Measurements from ENCODE around the gene SCPEP1.
"Not testable (repeated sequence)": the region's sequence is repeated elsewhere in the genome, so short reads cannot be mapped to it uniquely, and the experiment has no call there.

The SCPEP1 gene

DNA sequence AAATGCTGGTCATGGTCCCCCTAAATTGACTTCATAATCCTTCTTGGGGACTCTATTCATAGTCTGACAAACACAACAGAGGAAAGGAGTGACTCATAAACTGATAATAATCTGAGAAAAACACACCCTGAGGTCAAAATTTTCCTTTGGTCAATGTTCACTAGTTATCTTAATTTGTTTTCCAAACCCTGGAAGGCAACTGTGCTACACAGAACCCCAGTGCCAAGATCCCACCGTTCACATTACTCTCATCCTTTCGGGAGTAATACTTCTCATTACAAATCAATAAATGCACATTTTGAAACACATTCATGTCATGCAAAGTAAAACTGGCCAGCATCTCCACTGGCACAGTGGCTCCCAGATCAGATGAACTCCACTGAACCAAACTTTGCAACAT, 40.2 kb upstream of the SCPEP1 start:
- no peak overlapping the region for H3K4me3 ChIP-seq (ENCODE audit: insufficient read depth, low read depth, low read length, poor library complexity, severe bottlenecking)
- no peak for DNase-seq
- no peak overlapping the region for H3K27ac ChIP-seq (ENCODE audit: insufficient read depth, low read length, poor library complexity, severe bottlenecking)
- H3K4me1 ChIP-seq (ENCODE audit: control insufficient read depth, insufficient read depth, low read length, poor library complexity, severe bottlenecking), result no peaks in the 10 kb centered on the region
- H3K27me3 ChIP-seq (replicated peaks; ENCODE audit: control insufficient read depth, insufficient read depth, low read length, poor library complexity, severe bottlenecking), result no peaks in the 10 kb centered on the region
- H3K9me3 ChIP-seq (ENCODE audit: control insufficient read depth, low read length), result no peaks in the 10 kb centered on the region
- peaks cover 31% of the 10 kb centered on the region for H3K36me3 ChIP-seq (ENCODE audit: control insufficient read depth, insufficient read depth, low read length)

DNA sequence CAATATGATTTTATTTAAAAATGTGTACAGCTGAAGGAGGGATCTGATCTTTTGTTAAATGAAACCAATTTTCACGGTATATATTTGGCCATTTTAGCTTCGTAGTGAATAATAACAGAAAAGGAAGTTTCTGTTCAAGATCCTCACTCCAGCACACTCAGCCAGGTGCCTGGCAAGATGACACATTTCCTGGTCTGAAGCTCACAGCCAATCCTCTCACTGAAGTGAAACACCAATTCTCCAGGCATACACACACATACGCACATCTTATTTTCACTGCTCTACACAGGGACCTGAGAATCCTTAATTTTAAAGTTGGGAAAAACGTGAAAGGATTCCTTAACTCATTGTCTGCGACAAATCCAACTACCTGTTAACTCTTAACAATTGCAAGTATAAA, 39.7 kb upstream of the SCPEP1 start:
- peaks cover 35% of the 10 kb centered on the region for H3K36me3 ChIP-seq (ENCODE audit: control insufficient read depth, insufficient read depth, low read length)
- not testable (repeated sequence) for H3K27ac ChIP-seq (ENCODE audit: insufficient read depth, low read length, poor library complexity, severe bottlenecking); H3K4me1 ChIP-seq (ENCODE audit: control insufficient read depth, insufficient read depth, low read length, poor library complexity, severe bottlenecking); H3K27me3 ChIP-seq (replicated peaks; ENCODE audit: control insufficient read depth, insufficient read depth, low read length, poor library complexity, severe bottlenecking); H3K4me3 ChIP-seq (ENCODE audit: insufficient read depth, low read depth, low read length, poor library complexity, severe bottlenecking); H3K9me3 ChIP-seq (ENCODE audit: control insufficient read depth, low read length); DNase-seq

DNA sequence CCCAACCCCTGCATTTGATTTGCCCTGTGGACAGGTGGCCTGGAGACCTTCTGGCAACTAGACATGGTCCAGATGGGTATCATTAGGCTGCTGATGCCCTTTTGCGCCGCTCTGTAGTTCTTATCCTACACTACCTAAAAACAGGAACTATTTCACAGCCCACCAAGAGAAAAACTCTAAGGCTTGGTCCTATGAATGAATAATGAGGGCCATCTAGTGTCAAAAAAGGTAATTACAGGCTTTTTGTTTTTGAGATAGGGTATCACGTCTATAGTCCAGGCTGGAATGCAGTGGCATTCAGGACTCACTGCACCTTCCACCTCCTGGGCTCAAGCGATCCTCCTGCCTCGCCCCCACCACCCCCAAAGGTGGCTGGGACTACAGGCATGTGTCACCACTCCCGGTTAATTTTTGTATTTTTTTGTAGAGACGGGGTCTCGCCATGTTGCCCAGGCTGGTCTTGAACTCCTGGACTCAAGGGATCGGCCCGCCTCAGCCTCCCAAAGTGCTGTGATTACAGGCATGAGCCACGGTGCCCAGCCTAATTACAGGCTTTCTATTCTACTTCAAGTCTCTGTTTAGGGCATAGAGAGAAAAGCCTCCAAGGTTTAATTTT, 38.0 kb upstream of the SCPEP1 start:
- Histone ChIP-seq H3K27ac (ENCODE audit: insufficient read depth, low read length, poor library complexity, severe bottlenecking) (no peak overlapping the region), H3K36me3 (ENCODE audit: control insufficient read depth, insufficient read depth, low read length) (peaks cover 52% of the 10 kb centered on the region)
- no peak for DNase-seq

DNA sequence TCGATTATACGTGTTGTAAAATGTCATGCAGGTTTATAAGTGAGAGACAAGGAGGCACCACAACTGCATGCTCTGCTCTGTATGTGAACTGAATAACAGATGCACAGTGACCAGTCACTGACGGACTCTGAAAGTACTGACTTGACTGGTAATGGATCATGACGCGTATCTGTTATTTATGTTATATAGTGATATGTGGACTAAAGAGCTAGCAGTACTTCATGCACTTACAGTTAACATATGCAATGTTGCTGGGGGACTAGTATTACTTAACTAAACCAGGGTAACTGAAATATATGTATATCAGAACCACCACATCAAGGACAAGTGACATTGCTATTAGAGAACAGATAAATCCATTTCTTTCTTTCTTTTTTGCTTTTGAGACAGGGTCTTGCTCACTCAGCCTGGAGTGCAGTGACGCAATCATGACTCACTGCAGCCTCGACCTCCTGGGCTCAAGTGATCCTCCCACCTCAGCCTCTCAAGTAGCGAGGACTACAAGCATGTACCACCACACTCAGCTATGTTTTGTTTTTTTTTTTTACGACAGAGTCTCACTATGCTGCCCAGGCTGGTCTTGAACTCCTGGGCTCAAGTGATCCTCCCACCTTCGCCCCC, 34.3 kb upstream of the SCPEP1 start:
- Histone ChIP-seq H3K9me3 (ENCODE audit: control insufficient read depth, low read length) (no peaks in the 10 kb centered on the region), H3K4me1 (ENCODE audit: control insufficient read depth, insufficient read depth, low read length, poor library complexity, severe bottlenecking) (no peaks in the 10 kb centered on the region), H3K36me3 (ENCODE audit: control insufficient read depth, insufficient read depth, low read length) (peaks cover 50% of the 10 kb centered on the region), H3K4me3 (ENCODE audit: insufficient read depth, low read depth, low read length, poor library complexity, severe bottlenecking) (no peak overlapping the region), H3K27ac (ENCODE audit: insufficient read depth, low read length, poor library complexity, severe bottlenecking) (no peak overlapping the region), H3K27me3 (replicated peaks; ENCODE audit: control insufficient read depth, insufficient read depth, low read length, poor library complexity, severe bottlenecking) (no peaks in the 10 kb centered on the region)
- DNase-seq, result no peak

More for the DNA sequence above, 38.0 kb upstream of the SCPEP1 start:
- Histone ChIP-seq H3K4me1 (ENCODE audit: control insufficient read depth, insufficient read depth, low read length, poor library complexity, severe bottlenecking) (no peaks in the 10 kb centered on the region), H3K27me3 (replicated peaks; ENCODE audit: control insufficient read depth, insufficient read depth, low read length, poor library complexity, severe bottlenecking) (no peaks in the 10 kb centered on the region), H3K9me3 (ENCODE audit: control insufficient read depth, low read length) (no peaks in the 10 kb centered on the region), H3K4me3 (ENCODE audit: insufficient read depth, low read depth, low read length, poor library complexity, severe bottlenecking) (no peak overlapping the region)

DNA sequence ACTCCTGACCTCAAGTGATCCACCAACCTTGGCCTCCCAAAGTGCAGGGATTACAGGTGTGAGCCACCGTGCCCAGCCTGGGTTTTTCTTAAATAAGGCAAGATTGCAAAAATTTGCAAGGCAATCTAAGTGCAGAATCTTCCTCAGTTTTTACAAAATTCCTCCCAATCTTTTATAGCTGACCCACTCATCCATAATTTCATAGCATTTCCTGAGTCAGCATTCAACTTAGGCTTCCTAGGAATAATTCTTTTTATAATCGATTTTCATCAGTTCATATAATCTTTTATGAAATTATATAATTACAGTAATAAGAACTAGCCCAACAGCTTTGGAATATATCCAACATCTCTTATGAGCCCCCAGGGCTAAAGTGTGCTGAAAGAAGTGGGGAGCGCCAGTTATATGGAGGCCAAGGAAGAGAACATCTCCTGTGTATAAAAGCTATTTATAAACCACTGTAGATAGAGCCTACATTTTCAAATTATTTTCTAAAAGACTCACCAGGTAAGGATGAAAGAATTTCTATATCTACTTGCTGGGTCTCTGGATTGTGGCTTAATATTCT, 31.9 kb upstream of the SCPEP1 start:
- H3K36me3 ChIP-seq (ENCODE audit: control insufficient read depth, insufficient read depth, low read length), result peaks cover 60% of the 10 kb centered on the region
- H3K27me3 ChIP-seq (replicated peaks; ENCODE audit: control insufficient read depth, insufficient read depth, low read length, poor library complexity, severe bottlenecking), result no peaks in the 10 kb centered on the region
- H3K27ac ChIP-seq (ENCODE audit: insufficient read depth, low read length, poor library complexity, severe bottlenecking), result no peak overlapping the region
- no peak for DNase-seq
- no peak overlapping the region for H3K4me3 ChIP-seq (ENCODE audit: insufficient read depth, low read depth, low read length, poor library complexity, severe bottlenecking)
- H3K9me3 ChIP-seq (ENCODE audit: control insufficient read depth, low read length), result no peaks in the 10 kb centered on the region
- no peaks in the 10 kb centered on the region for H3K4me1 ChIP-seq (ENCODE audit: control insufficient read depth, insufficient read depth, low read length, poor library complexity, severe bottlenecking)

DNA sequence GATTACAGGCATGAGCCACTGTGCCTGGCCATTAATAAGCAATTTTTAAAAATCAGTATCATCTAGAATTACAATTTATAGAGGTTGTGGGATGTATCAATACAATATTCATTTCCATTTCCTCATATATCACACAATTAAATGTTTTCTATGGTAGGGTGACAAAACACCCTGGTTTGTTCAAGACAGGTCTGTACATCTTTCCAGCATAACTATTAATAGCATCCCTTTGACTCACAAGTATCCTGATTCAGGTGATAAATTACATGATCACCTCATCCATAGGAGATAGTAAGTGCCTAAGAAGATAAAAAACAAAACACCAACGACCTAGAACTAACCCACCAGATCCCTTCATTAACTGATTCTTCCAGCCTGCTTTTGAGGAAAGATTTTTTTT, 30.2 kb upstream of the SCPEP1 start:
- H3K27me3 ChIP-seq (replicated peaks; ENCODE audit: control insufficient read depth, insufficient read depth, low read length, poor library complexity, severe bottlenecking), result no peaks in the 10 kb centered on the region
- DNase-seq, result no peak
- H3K9me3 ChIP-seq (ENCODE audit: control insufficient read depth, low read length), result no peaks in the 10 kb centered on the region
- peaks cover 57% of the 10 kb centered on the region for H3K36me3 ChIP-seq (ENCODE audit: control insufficient read depth, insufficient read depth, low read length)
- no peaks in the 10 kb centered on the region for H3K4me1 ChIP-seq (ENCODE audit: control insufficient read depth, insufficient read depth, low read length, poor library complexity, severe bottlenecking)
- H3K27ac ChIP-seq (ENCODE audit: insufficient read depth, low read length, poor library complexity, severe bottlenecking), result no peak overlapping the region
- no peak overlapping the region for H3K4me3 ChIP-seq (ENCODE audit: insufficient read depth, low read depth, low read length, poor library complexity, severe bottlenecking)

DNA sequence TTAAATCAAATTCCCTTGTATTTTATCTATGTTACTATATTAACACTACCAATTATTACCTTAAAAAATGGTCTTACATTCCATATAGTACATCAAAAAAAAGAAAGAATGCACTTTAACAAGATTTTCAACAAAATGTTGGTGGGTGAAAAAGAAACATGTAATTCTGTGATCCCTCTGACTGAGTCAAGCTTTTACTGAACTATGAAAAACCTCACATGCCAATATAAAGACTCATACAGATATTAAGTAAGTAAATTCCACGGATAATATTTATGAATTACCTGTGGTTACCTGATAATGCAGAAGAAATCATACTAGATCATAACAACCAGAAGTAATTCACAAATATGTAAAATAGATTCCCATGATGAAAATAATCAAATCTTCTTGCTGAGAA, 29.4 kb upstream of the SCPEP1 start:
- Histone ChIP-seq H3K27me3 (replicated peaks; ENCODE audit: control insufficient read depth, insufficient read depth, low read length, poor library complexity, severe bottlenecking) (no peaks in the 10 kb centered on the region), H3K36me3 (ENCODE audit: control insufficient read depth, insufficient read depth, low read length) (peaks cover 50% of the 10 kb centered on the region), H3K9me3 (ENCODE audit: control insufficient read depth, low read length) (no peaks in the 10 kb centered on the region), H3K4me1 (ENCODE audit: control insufficient read depth, insufficient read depth, low read length, poor library complexity, severe bottlenecking) (no peaks in the 10 kb centered on the region), H3K4me3 (ENCODE audit: insufficient read depth, low read depth, low read length, poor library complexity, severe bottlenecking) (no peak overlapping the region), H3K27ac (ENCODE audit: insufficient read depth, low read length, poor library complexity, severe bottlenecking) (no peak overlapping the region)
- DNase-seq, result no peak

DNA sequence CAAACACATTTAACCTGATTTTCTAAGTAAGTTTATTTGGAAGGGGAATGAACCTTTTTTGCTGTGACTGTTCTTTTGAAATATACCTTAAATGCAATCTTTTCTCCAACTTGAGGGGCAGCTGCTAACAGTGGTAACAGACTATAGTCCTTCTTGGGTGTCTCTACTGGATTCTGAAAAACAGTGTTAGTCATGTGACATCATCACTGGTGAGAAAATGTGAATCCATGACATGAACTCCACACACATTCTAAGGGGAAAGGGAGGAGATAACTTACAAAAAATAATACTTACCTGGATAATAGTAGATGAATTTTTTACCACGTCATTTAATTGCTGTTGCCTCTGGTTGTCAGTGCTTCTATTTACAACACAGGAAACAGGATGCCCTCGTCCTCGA, 28.3 kb upstream of the SCPEP1 start:
- H3K4me3 ChIP-seq (ENCODE audit: insufficient read depth, low read depth, low read length, poor library complexity, severe bottlenecking), result no peak overlapping the region
- H3K27ac ChIP-seq (ENCODE audit: insufficient read depth, low read length, poor library complexity, severe bottlenecking), result no peak overlapping the region
- no peak for DNase-seq
- H3K36me3 ChIP-seq (ENCODE audit: control insufficient read depth, insufficient read depth, low read length), result peaks cover 40% of the 10 kb centered on the region
- H3K9me3 ChIP-seq (ENCODE audit: control insufficient read depth, low read length), result no peaks in the 10 kb centered on the region
- no peaks in the 10 kb centered on the region for H3K4me1 ChIP-seq (ENCODE audit: control insufficient read depth, insufficient read depth, low read length, poor library complexity, severe bottlenecking)
- no peaks in the 10 kb centered on the region for H3K27me3 ChIP-seq (replicated peaks; ENCODE audit: control insufficient read depth, insufficient read depth, low read length, poor library complexity, severe bottlenecking)

DNA sequence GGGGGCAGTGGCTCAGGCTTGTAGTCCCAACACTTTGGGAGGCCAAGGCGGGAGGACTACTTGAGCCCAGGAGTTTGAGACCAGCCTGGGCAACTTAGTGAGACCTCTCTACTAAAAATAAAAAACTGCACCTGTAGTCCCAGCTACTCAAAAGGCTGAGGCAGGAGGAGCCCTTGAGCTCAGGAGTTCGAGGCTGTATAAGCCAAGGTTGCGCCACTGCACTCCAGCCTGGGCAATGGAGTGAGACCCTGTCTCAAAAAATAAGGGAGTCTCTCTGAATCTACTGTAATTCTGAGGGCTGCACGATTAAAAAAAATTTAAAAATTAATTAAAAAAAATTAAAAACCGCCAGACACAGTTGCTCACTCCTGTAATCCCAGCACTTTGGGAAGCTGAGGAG, 20.9 kb upstream of the SCPEP1 start:
- Histone ChIP-seq H3K27me3 (replicated peaks; ENCODE audit: control insufficient read depth, insufficient read depth, low read length, poor library complexity, severe bottlenecking) (no peaks in the 10 kb centered on the region), H3K4me1 (ENCODE audit: control insufficient read depth, insufficient read depth, low read length, poor library complexity, severe bottlenecking) (no peaks in the 10 kb centered on the region), H3K4me3 (ENCODE audit: insufficient read depth, low read depth, low read length, poor library complexity, severe bottlenecking) (no peak overlapping the region), H3K27ac (ENCODE audit: insufficient read depth, low read length, poor library complexity, severe bottlenecking) (no peak overlapping the region), H3K9me3 (ENCODE audit: control insufficient read depth, low read length) (no peaks in the 10 kb centered on the region), H3K36me3 (ENCODE audit: control insufficient read depth, insufficient read depth, low read length) (peaks cover 2% of the 10 kb centered on the region)
- no peak for DNase-seq
